ENCODE results near the gene DLG1. TPM values are rescaled to one million over a fixed set of nuclear protein-coding genes. Genes with fewer than 3 reads are reported as not detected.

DLG1 gene
- total RNA-seq, 4 donors from 2014 or later, result 49.6 to 78.9 (median 76.2) TPM

GRCh38 chr3:197186887-197187588, 111.4 kb downstream of the DLG1 start:
- no peak for TF ChIP-seq CTCF (IDR thresholded peaks at IDR 0.05; ENCODE audit: low read depth)

GRCh38 chr3:197183582-197183981, 114.8 kb downstream of the DLG1 start:
- TF ChIP-seq CTCF (IDR thresholded peaks at IDR 0.05; ENCODE audit: low read depth), result no peak

GRCh38 chr3:197181741-197182140, 116.7 kb downstream of the DLG1 start:
- TF ChIP-seq CTCF (IDR thresholded peaks at IDR 0.05; ENCODE audit: low read depth), result no peak

- no peak for TF ChIP-seq CTCF (IDR thresholded peaks at IDR 0.05; ENCODE audit: low read depth)
Observed at GRCh38 chr3:197178998-197179397, 119.4 kb downstream of the DLG1 start.

GRCh38 chr3:197175503-197175902, 122.9 kb downstream of the DLG1 start:
- TF ChIP-seq CTCF (IDR thresholded peaks at IDR 0.05; ENCODE audit: low read depth), result no peak

- no peak for TF ChIP-seq CTCF (IDR thresholded peaks at IDR 0.05; ENCODE audit: low read depth)
Observed at GRCh38 chr3:197174927-197175326, 123.5 kb downstream of the DLG1 start.

GRCh38 chr3:197173620-197174019, 124.8 kb downstream of the DLG1 start:
- no peak for TF ChIP-seq CTCF (IDR thresholded peaks at IDR 0.05; ENCODE audit: low read depth)

All from subcutaneous adipose tissue (tissue), 4 donors.